KMS-11 (cell line): ENCODE results near the gene LIF.

ENCODE experiments used
- H2AFZ ChIP-seq: fragments of 200-600 bp; sonication (generic); 2 replicates; pipeline ENCODE4 v1.6.1; 2016; ENCODE audit warnings: antibody characterized with exemption, mixed run types, low read depth
- H3K27ac ChIP-seq: fragments of 200-600 bp; sonication (generic); 2 replicates; pipeline ENCODE4 v1.6.1; 2016; ENCODE audit warnings: mild to moderate bottlenecking, mixed run types
- H3K27me3 ChIP-seq: fragments of 200-600 bp; sonication (generic); 2 replicates; pipeline ENCODE4 v1.6.1; 2017; ENCODE audit warnings: mild to moderate bottlenecking, low read depth, mixed run types, moderate library complexity; ENCODE audit not compliant: insufficient read depth
- H3K36me3 ChIP-seq: fragments of 200-600 bp; sonication (generic); 2 replicates; pipeline ENCODE4 v1.6.1; 2017; ENCODE audit warnings: mild to moderate bottlenecking, mixed run types; ENCODE audit not compliant: insufficient read depth
- H3K4me1 ChIP-seq: fragments of 200-600 bp; sonication (generic); 2 replicates; pipeline ENCODE4 v1.6.1; 2016; ENCODE audit warnings: mild to moderate bottlenecking, low read depth, mixed run types; ENCODE audit not compliant: poor library complexity, severe bottlenecking
- H3K4me2 ChIP-seq: fragments of 200-600 bp; sonication (generic); 2 replicates; pipeline ENCODE4 v1.7.0; 2016; ENCODE audit warnings: mild to moderate bottlenecking, mixed run types
- H3K4me3 ChIP-seq: fragments of 200-600 bp; sonication (generic); IDR thresholded peaks from 2 replicates; pipeline ENCODE4 v1.6.1; 2017; ENCODE audit warnings: low read depth, low read length, mixed read lengths; ENCODE audit not compliant: insufficient read depth
- H3K79me2 ChIP-seq: fragments of 200-600 bp; sonication (generic); 2 replicates; pipeline ENCODE4 v1.6.1; 2016; ENCODE audit warnings: low read depth, mixed run types; ENCODE audit not compliant: insufficient read depth
- H3K9ac ChIP-seq: fragments of 200-600 bp; sonication (generic); 2 replicates; pipeline ENCODE4 v1.6.1; 2016; ENCODE audit warnings: mild to moderate bottlenecking, mixed run types
- H4K20me1 ChIP-seq: fragments of 200-600 bp; sonication (generic); 2 replicates; pipeline ENCODE4 v1.6.1; 2016; ENCODE audit warnings: mild to moderate bottlenecking, mixed run types; ENCODE audit not compliant: insufficient read depth
- TF ChIP-seq, protein P1 (sequence below): fragments of 200-600 bp; sonication (generic); conservative IDR thresholded peaks from 2 replicates; pipeline ENCODE4 v1.6.1; 2017; ENCODE audit warnings: low read depth, mild to moderate bottlenecking, antibody characterized with exemption, low read length, moderate library complexity, mixed read lengths

Gene LIF

DNA sequence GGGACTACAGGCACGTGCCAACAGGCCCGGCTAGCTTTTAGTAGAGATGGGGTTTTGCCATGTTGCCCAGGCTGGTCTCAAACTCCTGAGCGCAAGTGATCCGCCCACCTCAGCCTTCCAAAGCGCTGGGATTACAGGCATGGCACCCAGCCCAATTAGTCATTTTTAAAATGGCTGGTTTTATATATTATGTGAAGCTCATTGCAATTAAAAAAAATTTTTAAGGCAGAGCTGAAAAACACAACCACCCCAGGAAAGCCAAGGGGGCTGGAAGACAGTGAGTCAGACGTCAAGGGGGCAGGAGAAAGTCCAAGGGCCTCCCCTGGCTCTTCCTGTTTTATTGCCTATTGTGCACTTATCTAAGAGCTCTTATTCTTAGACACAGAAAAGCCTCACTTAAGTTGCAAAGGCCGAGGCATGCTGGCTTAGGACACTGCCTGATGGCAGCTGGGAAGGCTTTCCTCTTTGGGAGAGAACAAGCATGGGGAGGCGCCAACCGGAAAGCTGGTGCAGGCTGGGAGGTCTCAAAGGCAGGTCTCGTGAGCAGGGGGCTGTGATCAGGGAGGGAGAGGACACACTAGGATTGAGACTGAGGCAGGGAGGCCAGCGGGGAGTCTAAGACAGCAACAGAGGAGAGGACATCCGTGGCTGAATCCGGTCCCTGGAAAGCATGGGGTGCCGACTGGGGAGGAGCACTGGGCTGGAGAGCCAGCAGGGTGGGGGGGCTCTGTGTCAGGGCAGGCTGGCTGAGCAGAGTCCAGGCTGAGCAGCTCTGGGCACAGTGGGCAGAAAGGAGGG is 31.2 kb upstream of the LIF start:
- H3K79me2 ChIP-seq: no peaks in the 10 kb centered on the region
- H3K36me3 ChIP-seq: no peaks in the 10 kb centered on the region
- H3K4me1 ChIP-seq: no peaks in the 10 kb centered on the region
- H2AFZ ChIP-seq: no peak overlapping the region
- no peaks in the 10 kb centered on the region for H4K20me1 ChIP-seq
- peaks cover 11% of the 10 kb centered on the region; the same call in 1 of the 2 replicates for H3K27me3 ChIP-seq
- no peak overlapping the region for H3K4me3 ChIP-seq
- TF ChIP-seq, protein P1, sequence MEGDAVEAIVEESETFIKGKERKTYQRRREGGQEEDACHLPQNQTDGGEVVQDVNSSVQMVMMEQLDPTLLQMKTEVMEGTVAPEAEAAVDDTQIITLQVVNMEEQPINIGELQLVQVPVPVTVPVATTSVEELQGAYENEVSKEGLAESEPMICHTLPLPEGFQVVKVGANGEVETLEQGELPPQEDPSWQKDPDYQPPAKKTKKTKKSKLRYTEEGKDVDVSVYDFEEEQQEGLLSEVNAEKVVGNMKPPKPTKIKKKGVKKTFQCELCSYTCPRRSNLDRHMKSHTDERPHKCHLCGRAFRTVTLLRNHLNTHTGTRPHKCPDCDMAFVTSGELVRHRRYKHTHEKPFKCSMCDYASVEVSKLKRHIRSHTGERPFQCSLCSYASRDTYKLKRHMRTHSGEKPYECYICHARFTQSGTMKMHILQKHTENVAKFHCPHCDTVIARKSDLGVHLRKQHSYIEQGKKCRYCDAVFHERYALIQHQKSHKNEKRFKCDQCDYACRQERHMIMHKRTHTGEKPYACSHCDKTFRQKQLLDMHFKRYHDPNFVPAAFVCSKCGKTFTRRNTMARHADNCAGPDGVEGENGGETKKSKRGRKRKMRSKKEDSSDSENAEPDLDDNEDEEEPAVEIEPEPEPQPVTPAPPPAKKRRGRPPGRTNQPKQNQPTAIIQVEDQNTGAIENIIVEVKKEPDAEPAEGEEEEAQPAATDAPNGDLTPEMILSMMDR: no peak
- no peak overlapping the region for H3K4me2 ChIP-seq
- no peak overlapping the region for H3K27ac ChIP-seq
- H3K9ac ChIP-seq: no peak overlapping the region

DNA sequence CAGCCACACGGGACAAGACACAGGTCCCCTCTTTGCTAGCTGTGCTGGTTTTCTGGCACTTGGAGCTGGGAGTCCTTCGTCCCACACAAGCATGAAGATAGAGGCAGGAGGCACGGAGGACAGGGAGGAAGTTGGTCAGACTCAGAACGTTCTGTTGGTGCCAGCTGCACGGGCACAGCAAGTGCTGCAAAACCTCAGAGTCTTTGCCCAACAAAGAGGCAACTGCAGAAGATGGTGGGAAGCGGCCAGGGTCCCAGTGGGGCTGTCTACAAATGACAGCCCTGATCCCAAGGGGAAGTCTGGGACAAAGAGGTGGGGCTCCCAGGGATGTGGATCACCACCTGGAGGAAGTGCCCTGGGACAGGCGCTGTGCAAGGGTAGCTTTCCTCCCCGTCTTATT is 29.5 kb upstream of the LIF start:
- TF ChIP-seq, protein P1: no peak
- H3K9ac ChIP-seq: no peak overlapping the region
- peaks cover 11% of the 10 kb centered on the region; the same call in 1 of the 2 replicates for H3K27me3 ChIP-seq
- H4K20me1 ChIP-seq: no peaks in the 10 kb centered on the region
- H3K4me3 ChIP-seq: no peak overlapping the region
- no peaks in the 10 kb centered on the region for H3K4me1 ChIP-seq
- no peaks in the 10 kb centered on the region for H3K36me3 ChIP-seq
- no peak overlapping the region for H3K4me2 ChIP-seq
- no peak overlapping the region for H2AFZ ChIP-seq
- no peaks in the 10 kb centered on the region for H3K79me2 ChIP-seq
- no peak overlapping the region for H3K27ac ChIP-seq

DNA sequence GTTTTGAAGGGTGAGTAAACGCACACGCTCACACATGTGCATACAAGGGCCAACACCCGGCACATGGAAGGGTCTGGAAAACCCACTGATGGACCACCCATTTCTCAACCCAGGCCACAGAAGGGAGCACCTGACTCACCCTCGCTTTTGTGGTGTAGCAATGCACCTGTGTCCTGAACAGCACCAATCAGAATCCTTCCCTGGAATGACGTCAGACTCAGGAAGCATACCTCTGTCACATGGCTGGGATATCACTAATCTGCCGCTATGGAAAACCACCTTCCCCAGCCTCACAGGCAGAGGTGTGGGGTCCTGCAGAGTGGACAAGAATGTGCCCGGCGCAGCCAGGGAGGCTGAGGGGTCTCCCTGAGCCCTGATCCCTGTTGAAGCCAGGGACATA is 29.1 kb upstream of the LIF start:
- Histone ChIP-seq H3K4me2 (no peak overlapping the region; the same call in 1 of the 2 replicates), H3K79me2 (no peaks in the 10 kb centered on the region), H3K4me3 (no peak overlapping the region), H3K36me3 (no peaks in the 10 kb centered on the region), H2AFZ (no peak overlapping the region), H3K27me3 (peaks cover 11% of the 10 kb centered on the region; the same call in 1 of the 2 replicates), H3K4me1 (no peaks in the 10 kb centered on the region), H3K9ac (no peak overlapping the region), H4K20me1 (no peaks in the 10 kb centered on the region), H3K27ac (no peak overlapping the region)
- TF ChIP-seq, protein P1: no peak

DNA sequence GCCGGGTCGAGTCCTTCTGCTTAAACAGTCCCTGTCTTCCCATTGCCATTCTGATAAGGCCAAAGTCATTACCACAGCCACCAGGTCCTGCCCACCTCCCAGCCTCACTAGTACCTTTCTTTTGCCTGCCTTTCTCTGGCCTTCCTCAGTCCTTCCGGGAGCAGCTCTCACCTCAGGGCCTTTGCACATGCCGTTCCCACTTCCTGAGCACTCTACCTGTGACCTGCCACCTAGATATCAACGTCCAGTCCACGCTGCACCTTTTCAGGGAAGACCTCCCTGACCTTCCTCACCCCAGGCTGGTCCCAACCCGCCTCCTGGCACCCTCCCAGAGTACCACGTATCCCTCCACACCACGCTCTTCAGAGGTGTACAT is 27.9 kb upstream of the LIF start:
- Histone ChIP-seq H3K79me2 (no peaks in the 10 kb centered on the region), H3K9ac (no peak overlapping the region), H4K20me1 (no peaks in the 10 kb centered on the region), H3K36me3 (no peaks in the 10 kb centered on the region), H3K4me3 (no peak overlapping the region), H3K4me1 (no peaks in the 10 kb centered on the region), H3K4me2 (no peak overlapping the region), H3K27ac (no peak overlapping the region), H3K27me3 (peaks cover 11% of the 10 kb centered on the region; the same call in 1 of the 2 replicates), H2AFZ (no peak overlapping the region)
- TF ChIP-seq, protein P1: no peak
